SKM-1 (cell line): ENCODE data around the gene CHRND.

ENCODE experiments used
- DNase-seq: peaks from one replicate; lab custom pipeline; 2025; ENCODE audit not compliant: unreplicated experiment; lab: John Stamatoyannopoulos, UW

Gene CHRND

GRCh38 chr2:232502911-232503808 lies 22.8 kb upstream of the CHRND start:
- no peak for DNase-seq

GRCh38 chr2:232503809-232504323 lies 22.1 kb upstream of the CHRND start:
- DNase-seq = no peak

- DNase-seq = no peak
Measured at GRCh38 chr2:232504438-232504837, 21.5 kb upstream of the CHRND start.

- no peak for DNase-seq
Measured at GRCh38 chr2:232505856-232506255, 20.1 kb upstream of the CHRND start.

GRCh38 chr2:232506709-232507108 lies 19.3 kb upstream of the CHRND start:
- DNase-seq = no peak

- DNase-seq = no peak
Measured at GRCh38 chr2:232508251-232508650, 17.7 kb upstream of the CHRND start.

GRCh38 chr2:232511336-232511890 lies 14.5 kb upstream of the CHRND start:
- DNase-seq = no peak

- no peak for DNase-seq
Measured at GRCh38 chr2:232512602-232513001, 13.4 kb upstream of the CHRND start.

GRCh38 chr2:232513353-232513752 lies 12.6 kb upstream of the CHRND start:
- DNase-seq = no peak

GRCh38 chr2:232515639-232516038 lies 10.3 kb upstream of the CHRND start:
- no peak for DNase-seq

- DNase-seq = no peak
Measured at GRCh38 chr2:232516551-232516950, 9.4 kb upstream of the CHRND start.

GRCh38 chr2:232518844-232519243 lies 7.1 kb upstream of the CHRND start:
- DNase-seq = no peak

- DNase-seq = no peak
Measured at GRCh38 chr2:232519581-232520438, 6.2 kb upstream of the CHRND start, which contains the start of gene PRSS56. Gene PRSS56, plus strand, starts transcription at chr2:232520388. Its CDS starts 211 bp downstream, at chr2:232520599.

- DNase-seq = no peak
Measured at GRCh38 chr2:232520489-232520888, 5.5 kb upstream of the CHRND start.

- no peak for DNase-seq
Measured at GRCh38 chr2:232521098-232521497, 4.9 kb upstream of the CHRND start.

- no peak for DNase-seq
Measured at GRCh38 chr2:232521959-232522622, 3.9 kb upstream of the CHRND start.

GRCh38 chr2:232522623-232523401 lies 3.1 kb upstream of the CHRND start:
- DNase-seq = no peak

GRCh38 chr2:232523402-232523681 lies 2.6 kb upstream of the CHRND start:
- no peak for DNase-seq

GRCh38 chr2:232523682-232524597 lies 2.0 kb upstream of the CHRND start:
- peak; percentile 23 for DNase-seq
